Gastrocnemius medialis (tissue), 4 donors: ENCODE results near the gene FAM32A.

Source experiments
- POLR2A ChIP-seq, 2 donors: fragments of 450-650 bp; IDR thresholded peaks; one replicate each; pipeline ENCODE4 v1.6.1; 2017; ENCODE audit warnings: antibody characterized with exemption in 2 of 2, mild to moderate bottlenecking in 2 of 2, moderate library complexity in 2 of 2
- TF ChIP-seq, protein P1 (sequence below), 5 experiments: fragments of 450-650 bp in 3 of 5; fragments of 200-600 bp in 2 of 5; sonication (generic) in 2 of 5; IDR thresholded peaks in 4 of 5; conservative IDR thresholded peaks in 1 of 5; 1 replicate in 4 of 5; 2 replicates in 1 of 5; pipeline ENCODE4 v1.5.1; 2016 to 2019; ENCODE audit warnings: antibody characterized with exemption in 5 of 5, mild to moderate bottlenecking in 3 of 5, moderate library complexity in 3 of 5

GRCh38 chr19:16157601-16158000 lies 27.6 kb upstream of the FAM32A start:
- TF ChIP-seq, protein P1, sequence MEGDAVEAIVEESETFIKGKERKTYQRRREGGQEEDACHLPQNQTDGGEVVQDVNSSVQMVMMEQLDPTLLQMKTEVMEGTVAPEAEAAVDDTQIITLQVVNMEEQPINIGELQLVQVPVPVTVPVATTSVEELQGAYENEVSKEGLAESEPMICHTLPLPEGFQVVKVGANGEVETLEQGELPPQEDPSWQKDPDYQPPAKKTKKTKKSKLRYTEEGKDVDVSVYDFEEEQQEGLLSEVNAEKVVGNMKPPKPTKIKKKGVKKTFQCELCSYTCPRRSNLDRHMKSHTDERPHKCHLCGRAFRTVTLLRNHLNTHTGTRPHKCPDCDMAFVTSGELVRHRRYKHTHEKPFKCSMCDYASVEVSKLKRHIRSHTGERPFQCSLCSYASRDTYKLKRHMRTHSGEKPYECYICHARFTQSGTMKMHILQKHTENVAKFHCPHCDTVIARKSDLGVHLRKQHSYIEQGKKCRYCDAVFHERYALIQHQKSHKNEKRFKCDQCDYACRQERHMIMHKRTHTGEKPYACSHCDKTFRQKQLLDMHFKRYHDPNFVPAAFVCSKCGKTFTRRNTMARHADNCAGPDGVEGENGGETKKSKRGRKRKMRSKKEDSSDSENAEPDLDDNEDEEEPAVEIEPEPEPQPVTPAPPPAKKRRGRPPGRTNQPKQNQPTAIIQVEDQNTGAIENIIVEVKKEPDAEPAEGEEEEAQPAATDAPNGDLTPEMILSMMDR (IDR thresholded peaks at IDR 0.05 in 4 of 5, conservative IDR thresholded peaks at IDR 0.05 in 1 of 5), result no peak
- TF ChIP-seq POLR2A (IDR thresholded peaks at IDR 0.05), result no peak
